Kidney (tissue), 14 donors: ENCODE data around the gene CAMK4. TPM values are rescaled to one million over a fixed set of nuclear protein-coding genes. Genes with fewer than 3 reads are reported as not detected.

Experiments
- DNase-seq, 5 donors: peaks; one replicate each; pipeline ENCODE4 v3.0.0-alpha.2; 2013 to 2020
- FAIRE-seq: peaks from 2 replicates; lab custom pipeline; 2012; peaks lifted over from hg19 to GRCh38; lab: Jason Lieb, UNC
- H3K27ac ChIP-seq, 2 donors: one replicate each; pipeline ENCODE4 v1.7.0; 2013; ENCODE audit warnings: low read depth in 2 of 2, low read length in 2 of 2, inconsistent platforms in 1 of 2
- H3K27me3 ChIP-seq: one replicate; pipeline ENCODE4 v1.7.1; 2013; ENCODE audit warnings: low read length, inconsistent platforms; ENCODE audit not compliant: control insufficient read depth, insufficient read depth
- H3K36me3 ChIP-seq, 3 donors: one replicate each; pipeline versions ENCODE4 v1.7.0 to v1.7.1; 2013; ENCODE audit warnings: low read length in 3 of 3, control low read depth in 1 of 3, inconsistent platforms in 1 of 3; ENCODE audit not compliant: insufficient read depth in 3 of 3, control insufficient read depth in 2 of 3
- H3K4me1 ChIP-seq, 3 donors: one replicate each; pipeline versions ENCODE4 v1.7.0 to v1.7.1; 2013; ENCODE audit warnings: low read length in 3 of 3, inconsistent platforms in 1 of 3, low read depth in 1 of 3; ENCODE audit not compliant: control insufficient read depth in 2 of 3, insufficient read depth in 2 of 3
- H3K4me3 ChIP-seq, 3 donors: one replicate each; pipeline versions ENCODE4 v1.7.0 to v1.8.1; 2013; ENCODE audit warnings: low read length in 3 of 3, control low read depth in 1 of 3, inconsistent platforms in 1 of 3
- H3K9ac ChIP-seq, 3 donors: one replicate each; pipeline versions ENCODE4 v1.7.0 to v1.7.1; 2013; ENCODE audit warnings: low read length in 3 of 3, control low read depth in 1 of 3, inconsistent platforms in 1 of 3
- H3K9me3 ChIP-seq, 3 donors: one replicate each; pipeline versions ENCODE4 v1.7.0 to v1.7.1; 2013; ENCODE audit warnings: low read length in 3 of 3, control low read depth in 1 of 3, inconsistent platforms in 1 of 3; ENCODE audit not compliant: control insufficient read depth in 2 of 3, insufficient read depth in 1 of 3
- CTCF ChIP-seq: IDR thresholded peaks from 3 replicates; pipeline ENCODE4 v1.5.1; 2012; ENCODE audit warnings: mild to moderate bottlenecking, moderate library complexity, borderline replicate concordance; ENCODE audit not compliant: insufficient read depth; ENCODE audit errors: extremely low read depth
- intact Hi-C: fragments of 100-400 bp; cut with DNase I; formaldehyde crosslinking; loops from one replicate; pipeline ENCODE4 v1.11.1; 2022
- polyA plus RNA-seq: library from polyadenylated mRNA; stranded (reverse); fragments of 350-450 nt; fragmentation: Illumina TruSeq; extraction: RNeasy Lipid Tissue Mini Kit (QIAGEN cat#74804); gene quantifications from one replicate; pipeline ENCODE4 v1.2.3, GENCODE V29; 2014; ENCODE audit warnings: low read depth, low replicate concordance; ENCODE audit not compliant: insufficient read depth
- total RNA-seq: library from RNA; stranded (reverse); fragmentation: NEBNext Ultra II Directional; extraction: Animal tissue kit (Norgen Biotek cat#: 25700); gene quantifications from one replicate; pipeline ENCODE4 v1.2.1, GENCODE V29; 2021
- donor health status: control.
- donor health status: control.
- donor health status: control.
- donor health status: control.
- donor health status: control.
- donor health status: DM: yes; HTN: yes; CAD: no.
- donor health status: Normal renal cell carcinoma (clear cell type).

The CAMK4 gene
- total and polyA plus RNA-seq, 2 donors from 2014 or later, result 0.37 to 4.7 TPM

GRCh38 chr5:111268300-111268699 lies 44.1 kb downstream of the CAMK4 start:
- H3K36me3 ChIP-seq, result no peaks in the 10 kb centered on the region
- DNase-seq (no peak), FAIRE-seq (no peak)
- no peaks in the 10 kb centered on the region for H3K4me1 ChIP-seq
- H3K9me3 ChIP-seq, result no peaks in the 10 kb centered on the region
- H3K27me3 ChIP-seq, result no peaks in the 10 kb centered on the region
- intact Hi-C loops, result no loop called here
- TF ChIP-seq CTCF, result no peak
- H3K9ac ChIP-seq, result no peak overlapping the region
- H3K27ac ChIP-seq, result no peak overlapping the region
- H3K4me3 ChIP-seq, result no peak overlapping the region

GRCh38 chr5:111271885-111272284 lies 47.7 kb downstream of the CAMK4 start:
- no peak overlapping the region for H3K9ac ChIP-seq
- no peak overlapping the region for H3K4me3 ChIP-seq
- FAIRE-seq, result no peak
- TF ChIP-seq CTCF, result no peak
- DNase-seq, result no peak
- no peaks in the 10 kb centered on the region for H3K36me3 ChIP-seq
- H3K27me3 ChIP-seq, result no peaks in the 10 kb centered on the region
- H3K4me1 ChIP-seq, result no peaks in the 10 kb centered on the region
- H3K27ac ChIP-seq, result no peak overlapping the region
- intact Hi-C loops, result no loop called here
- no peaks in the 10 kb centered on the region for H3K9me3 ChIP-seq

DNA sequence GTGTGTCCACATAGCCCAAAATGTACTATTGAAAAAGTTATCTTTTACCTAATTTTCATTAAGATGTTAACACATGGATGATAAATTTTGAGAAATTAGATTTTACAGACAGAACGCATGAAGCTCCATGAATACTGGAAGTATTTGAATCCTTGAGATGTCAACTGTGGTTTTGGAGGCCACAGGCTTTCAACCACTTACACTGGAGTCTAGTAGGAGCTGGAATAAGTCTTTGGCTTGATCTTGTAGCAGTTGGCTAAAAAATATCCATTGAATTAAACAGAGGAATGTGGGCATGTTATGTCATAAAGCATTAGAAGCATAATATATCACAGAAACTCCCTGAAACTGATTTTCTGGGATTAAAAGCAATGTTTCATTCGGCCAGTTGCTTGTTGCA lies 52.9 kb downstream of the CAMK4 start:
- intact Hi-C loops, result no loop called here
- no peak for FAIRE-seq

More for the DNA sequence above, 52.9 kb downstream of the CAMK4 start:
- Histone ChIP-seq H3K9ac (no peak overlapping the region), H3K4me3 (no peak overlapping the region), H3K27ac (no peak overlapping the region), H3K36me3 (no peaks in the 10 kb centered on the region), H3K27me3 (no peaks in the 10 kb centered on the region), H3K4me1 (no peaks in the 10 kb centered on the region), H3K9me3 (no peaks in the 10 kb centered on the region)
- no peak for DNase-seq
- no peak for TF ChIP-seq CTCF
